Right lobe of liver (tissue), 4 donors: ENCODE measurements around the gene CFAP100.

Experiments
- CTCF ChIP-seq, 4 donors: fragments of 200-600 bp in 3 of 4; fragments of 450-650 bp in 1 of 4; IDR thresholded peaks; one replicate each; pipeline versions ENCODE4 v1.5.1 to v1.8.0; 2016 to 2022; ENCODE audit warnings: antibody characterized with exemption in 4 of 4, mild to moderate bottlenecking in 2 of 4
- POLR2A ChIP-seq: fragments of 450-650 bp; IDR thresholded peaks from one replicate; pipeline ENCODE4 v1.6.1; 2017; ENCODE audit warnings: antibody characterized with exemption, mild to moderate bottlenecking
- donor health status: DM: no; HTN: no; CAD: no.
- donor health status: DM: no; HTN: no; CAD: no.
- donor health status: DM: no; HTN: yes; CAD: no.

- TF ChIP-seq CTCF (IDR thresholded peaks at IDR 0.05) (no peak), POLR2A (no peak)
These were observed 81.7 kb downstream of the CFAP100 start for GRCh38 chr3:126476166-126477060.
